Stimulated activated CD8-positive, alpha-beta memory T cell treated with anti-CD3 and anti-CD28 coated beads, Interleukin-12 subunit alpha, Interleukin-12 subunit beta, amount 100 ng/mL, for 1 hour (primary cell): Measurements from ENCODE around the gene ADCY5.

Source experiments
- DNase-seq: peaks from one replicate; pipeline ENCODE4 v3.0.0-alpha.2; 2020; ENCODE audit warnings: low read depth

The ADCY5 gene

GRCh38 chr3:123367467-123368154 lies 81.3 kb downstream of the ADCY5 start:
- DNase-seq = no peak

DNA sequence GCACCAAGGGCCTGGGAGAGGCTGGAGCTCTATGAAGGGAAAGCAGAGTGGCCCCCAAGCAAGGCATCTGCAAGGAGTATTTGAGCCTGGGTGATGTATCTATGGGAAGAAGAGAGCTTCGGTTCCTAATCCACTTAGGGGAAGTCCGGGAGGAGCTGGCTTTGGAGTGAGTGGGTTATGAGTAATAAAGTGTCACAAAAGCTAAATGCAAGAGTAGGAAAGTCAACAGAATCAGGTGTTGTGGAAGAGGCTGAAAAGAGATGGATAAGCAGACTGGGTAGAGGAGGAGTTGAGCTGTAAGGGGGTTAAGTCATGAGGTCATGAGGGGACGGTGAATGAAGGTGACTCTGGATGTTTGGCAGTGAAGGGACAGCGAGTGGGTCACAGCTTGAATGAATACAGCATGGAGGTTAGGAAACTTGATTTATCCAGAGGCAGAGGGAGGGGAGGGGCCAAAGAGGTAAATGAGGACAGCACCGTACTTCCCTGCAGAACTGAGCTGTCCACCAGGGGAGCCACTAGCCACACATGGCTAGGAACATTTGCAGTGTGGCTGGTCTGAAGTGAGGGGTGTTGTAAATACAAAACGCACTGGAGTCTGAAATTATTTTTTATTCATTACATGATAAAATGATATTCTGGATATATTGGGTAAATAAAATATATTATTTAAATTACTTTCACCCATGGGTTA lies 83.3 kb downstream of the ADCY5 start:
- no peak for DNase-seq

DNA sequence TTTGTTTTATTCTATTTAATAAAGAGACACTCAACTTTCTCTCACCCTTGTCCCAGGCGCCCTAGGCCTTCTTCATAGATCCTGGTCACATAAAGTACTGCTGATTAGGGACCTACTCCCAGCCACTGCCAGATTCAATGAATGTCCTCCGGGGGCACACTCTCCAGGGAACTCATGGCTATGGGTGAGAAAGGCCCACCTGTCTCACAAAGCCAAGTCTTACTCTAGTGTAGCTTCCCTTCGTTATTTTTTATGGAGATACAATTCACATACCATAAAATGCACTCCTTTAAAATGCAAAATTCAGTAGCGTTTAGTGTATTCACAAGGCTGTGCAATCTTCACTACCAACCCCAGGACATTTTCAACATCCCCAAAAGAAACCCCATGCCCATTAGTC lies 87.8 kb downstream of the ADCY5 start:
- no peak for DNase-seq

- DNase-seq = no peak
These were observed 91.6 kb downstream of the ADCY5 start for GRCh38 chr3:123357275-123357674.

DNA sequence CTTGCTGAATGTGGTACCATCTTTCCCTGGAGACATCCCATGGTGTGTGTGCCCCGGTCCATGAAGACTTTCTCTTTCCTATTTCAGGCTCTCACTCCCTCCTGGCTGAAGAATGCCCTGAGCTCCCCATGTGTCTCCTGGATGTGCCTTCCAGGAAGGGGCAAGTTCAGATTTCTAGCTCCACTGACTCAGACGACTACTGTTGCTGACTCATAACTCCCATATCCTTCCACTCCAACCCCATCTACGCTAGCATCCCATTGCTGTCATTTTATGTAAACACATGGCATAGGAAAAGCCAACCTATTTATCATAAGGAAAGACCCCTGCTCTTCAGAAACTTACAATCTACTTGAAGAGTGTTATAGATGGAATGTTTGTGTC lies 95.0 kb downstream of the ADCY5 start:
- no peak for DNase-seq

GRCh38 chr3:123353227-123353849 lies 95.6 kb downstream of the ADCY5 start:
- DNase-seq = no peak

DNA sequence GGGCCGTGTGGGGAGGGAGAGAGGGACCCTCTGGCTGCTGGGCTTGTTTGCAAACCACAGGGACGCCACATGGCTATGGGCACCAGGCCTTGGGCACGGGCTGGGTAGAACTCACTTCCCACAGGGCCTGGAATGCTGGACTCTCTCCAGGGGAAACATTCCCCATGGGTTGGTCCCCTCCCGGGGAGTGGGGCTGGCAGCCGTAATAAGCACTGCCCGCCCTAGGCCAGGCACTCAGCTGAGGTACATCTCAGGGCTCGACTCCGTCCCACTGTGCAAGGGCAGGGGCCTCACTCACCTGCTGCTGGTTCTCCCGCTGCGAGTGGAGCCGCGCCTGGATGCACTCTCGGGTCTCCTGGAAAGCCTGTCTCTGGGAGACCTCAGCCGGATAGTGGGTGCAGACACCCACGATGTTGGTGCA lies 96.7 kb downstream of the ADCY5 start:
- no peak for DNase-seq

GRCh38 chr3:123351501-123351900 lies 97.4 kb downstream of the ADCY5 start:
- no peak for DNase-seq

DNA sequence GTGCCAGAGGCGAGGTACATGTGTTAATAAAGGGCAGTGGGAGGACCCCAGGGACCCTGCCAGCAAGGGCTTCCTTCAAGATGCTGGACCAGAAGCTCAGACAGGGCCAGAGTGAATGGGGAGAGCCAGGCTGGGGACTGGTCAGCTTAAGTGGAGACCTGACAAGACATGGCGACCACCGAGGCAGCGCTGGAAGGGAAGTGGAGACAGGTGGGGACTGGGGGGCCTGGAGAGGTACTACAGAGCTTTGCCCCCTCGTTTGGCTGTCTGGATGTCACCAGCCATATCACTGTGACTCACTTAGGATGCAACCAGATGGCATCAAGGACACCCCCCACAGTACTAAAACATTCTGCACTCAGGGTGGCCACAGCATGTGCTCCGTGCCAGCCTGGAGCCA lies 97.9 kb downstream of the ADCY5 start:
- DNase-seq = no peak

DNA sequence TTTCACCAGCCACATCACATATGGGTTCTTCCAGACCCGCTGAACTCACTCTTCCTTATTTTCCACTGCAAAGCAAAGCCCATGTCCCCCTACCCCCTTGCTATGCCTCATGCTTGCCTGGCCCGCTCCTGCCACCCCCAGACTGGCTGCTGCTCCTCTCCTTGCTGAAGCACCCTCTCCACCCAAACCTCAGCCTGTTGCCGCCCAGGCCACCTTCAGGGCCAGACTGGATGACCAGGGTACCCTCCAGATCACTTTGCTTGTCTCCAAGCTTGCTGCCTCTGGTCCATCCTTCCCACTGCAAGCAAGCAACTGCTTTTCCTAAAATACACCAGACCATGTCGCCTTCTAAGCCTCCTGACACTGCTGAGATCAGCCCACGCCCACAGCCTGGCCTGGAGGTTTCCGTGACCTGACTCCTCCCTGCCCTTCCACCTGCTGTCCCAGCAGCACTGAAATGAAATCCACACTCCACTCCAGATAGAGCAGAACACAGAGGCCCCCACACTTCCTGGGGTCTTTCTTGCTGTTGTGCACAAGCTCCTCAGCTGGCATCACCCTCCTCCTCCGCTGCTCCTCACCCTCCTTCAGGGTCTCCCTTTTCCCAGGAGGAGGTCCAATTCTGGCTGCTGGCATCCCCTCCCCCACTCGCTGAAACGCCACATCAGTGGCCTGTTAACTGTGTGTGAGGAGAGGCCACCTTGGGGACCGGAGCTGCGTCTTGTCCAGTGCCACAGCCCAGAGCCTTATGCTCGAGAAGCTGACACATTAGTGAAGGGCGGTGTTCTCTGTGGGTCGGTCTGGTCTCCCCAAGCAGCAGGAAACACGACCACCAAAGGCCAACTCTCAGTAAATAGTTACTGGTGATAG lies 99.1 kb downstream of the ADCY5 start:
- DNase-seq = no peak

GRCh38 chr3:123349201-123349535 lies 99.7 kb downstream of the ADCY5 start:
- no peak for DNase-seq

- no peak for DNase-seq
These were observed 100.3 kb downstream of the ADCY5 start for GRCh38 chr3:123348471-123349200.

DNA sequence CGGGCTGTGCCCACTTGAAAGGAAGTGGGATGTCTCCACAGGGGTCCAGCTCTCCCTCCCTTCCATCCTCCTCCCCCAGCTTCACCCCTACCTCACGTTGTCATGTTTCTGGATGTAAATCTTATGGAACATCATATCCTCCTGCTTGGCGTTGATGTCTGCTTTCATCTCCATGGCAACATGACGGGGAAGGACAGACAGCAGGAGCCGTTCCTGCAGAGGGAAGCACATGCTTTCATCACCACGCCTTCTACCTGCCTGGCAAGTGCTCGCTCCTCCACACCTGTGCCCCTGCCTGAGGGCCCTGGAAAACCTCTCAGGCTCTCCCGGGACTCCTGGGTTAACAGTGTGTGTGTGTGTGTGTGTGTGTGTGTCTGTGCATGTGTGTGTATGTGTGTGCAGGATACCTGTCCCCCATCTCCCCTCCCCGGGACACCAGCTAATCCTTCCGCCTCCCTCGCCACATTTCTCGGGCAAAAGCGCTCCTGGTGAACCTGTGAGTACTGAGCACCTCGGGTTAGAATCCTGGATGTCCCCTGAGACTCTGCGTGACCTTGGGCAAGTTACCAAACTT lies 101.1 kb downstream of the ADCY5 start:
- DNase-seq = no peak

GRCh38 chr3:123347205-123347604 lies 101.7 kb downstream of the ADCY5 start:
- no peak for DNase-seq

DNA sequence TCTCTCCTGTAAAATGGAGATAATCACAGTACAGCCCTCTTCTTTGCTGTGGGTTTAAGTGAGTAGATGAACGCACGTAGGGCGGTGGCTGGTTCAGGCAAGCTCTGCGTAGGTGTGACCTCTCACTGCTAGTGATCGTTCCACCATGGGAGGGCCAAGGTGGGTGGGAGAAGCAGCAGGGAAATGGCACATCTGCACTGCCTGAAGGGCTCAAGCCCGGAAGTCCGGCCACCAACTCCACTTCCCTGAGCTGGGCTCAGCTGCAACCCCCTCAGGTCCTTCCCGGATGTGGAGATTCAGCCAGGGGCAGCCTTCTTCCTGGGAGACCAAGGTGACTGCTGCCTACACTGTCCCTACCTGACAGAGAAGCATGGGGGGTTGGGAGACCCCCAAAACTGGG lies 102.9 kb downstream of the ADCY5 start:
- DNase-seq = no peak

DNA sequence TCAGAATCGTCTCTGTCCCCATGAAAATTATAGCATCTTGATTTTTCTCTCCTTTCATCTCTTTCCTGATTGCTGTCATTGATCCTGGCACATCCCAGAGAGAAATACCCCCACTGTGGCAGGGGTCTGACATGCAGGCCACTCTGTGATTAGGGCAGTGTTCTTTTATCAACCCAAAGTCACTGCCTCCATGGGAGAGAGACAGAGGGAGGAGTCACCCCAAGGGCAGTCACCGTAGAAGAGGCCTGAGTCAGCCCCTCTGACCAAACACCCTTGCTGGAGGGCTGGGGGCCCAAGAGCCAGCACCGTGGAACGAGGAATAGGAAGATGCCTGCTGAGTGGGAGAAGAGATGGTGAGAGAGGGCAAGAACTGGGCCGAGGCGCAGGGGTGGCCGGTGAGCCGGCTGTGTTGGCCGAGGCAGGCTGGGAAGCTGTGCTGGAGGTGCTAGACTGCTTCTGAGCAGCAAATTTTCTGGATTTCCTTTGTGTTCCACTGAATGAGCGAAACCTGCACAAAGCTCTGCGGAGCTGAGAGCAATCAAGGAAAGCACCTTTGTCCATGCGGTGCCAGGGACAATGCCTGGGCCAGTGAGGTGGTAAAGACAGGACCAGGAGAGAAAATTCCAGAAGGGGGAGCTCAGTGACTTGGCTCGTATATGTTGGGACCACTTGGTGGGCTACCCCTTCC lies 103.8 kb downstream of the ADCY5 start:
- no peak for DNase-seq

DNA sequence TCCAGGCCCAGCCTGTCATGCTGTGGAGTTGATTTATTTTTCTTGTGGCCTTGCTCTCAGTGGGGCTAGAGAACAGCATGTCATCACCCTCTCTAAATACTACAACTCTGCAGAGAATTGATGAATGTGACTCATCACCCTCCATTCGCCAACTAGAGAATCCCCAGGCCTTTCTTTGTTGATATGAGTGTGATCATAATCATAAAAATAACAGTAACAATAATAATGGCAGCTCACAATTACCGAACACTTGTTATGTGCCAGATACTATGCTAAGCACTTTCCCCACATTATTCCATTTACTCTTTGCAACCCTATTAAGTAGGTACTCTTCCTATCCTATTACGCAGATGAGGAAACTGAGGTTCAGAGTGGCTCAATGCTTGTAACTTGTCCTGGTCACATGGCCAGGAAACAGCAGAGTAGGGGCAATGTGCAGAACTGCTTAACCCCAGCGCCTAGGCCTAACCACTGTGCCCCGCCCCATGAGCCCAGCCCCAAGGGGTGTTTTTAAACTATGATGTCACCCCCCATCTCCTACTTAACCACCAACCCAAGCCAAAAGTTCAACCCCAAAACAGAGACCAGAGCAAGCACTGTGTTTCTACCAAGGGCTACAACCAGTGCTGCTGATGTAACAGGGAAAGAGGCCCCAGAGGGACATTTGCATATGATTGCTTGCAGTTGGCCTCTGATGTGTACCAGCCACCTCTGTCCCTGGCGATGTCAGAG lies 104.5 kb downstream of the ADCY5 start:
- no peak for DNase-seq

DNA sequence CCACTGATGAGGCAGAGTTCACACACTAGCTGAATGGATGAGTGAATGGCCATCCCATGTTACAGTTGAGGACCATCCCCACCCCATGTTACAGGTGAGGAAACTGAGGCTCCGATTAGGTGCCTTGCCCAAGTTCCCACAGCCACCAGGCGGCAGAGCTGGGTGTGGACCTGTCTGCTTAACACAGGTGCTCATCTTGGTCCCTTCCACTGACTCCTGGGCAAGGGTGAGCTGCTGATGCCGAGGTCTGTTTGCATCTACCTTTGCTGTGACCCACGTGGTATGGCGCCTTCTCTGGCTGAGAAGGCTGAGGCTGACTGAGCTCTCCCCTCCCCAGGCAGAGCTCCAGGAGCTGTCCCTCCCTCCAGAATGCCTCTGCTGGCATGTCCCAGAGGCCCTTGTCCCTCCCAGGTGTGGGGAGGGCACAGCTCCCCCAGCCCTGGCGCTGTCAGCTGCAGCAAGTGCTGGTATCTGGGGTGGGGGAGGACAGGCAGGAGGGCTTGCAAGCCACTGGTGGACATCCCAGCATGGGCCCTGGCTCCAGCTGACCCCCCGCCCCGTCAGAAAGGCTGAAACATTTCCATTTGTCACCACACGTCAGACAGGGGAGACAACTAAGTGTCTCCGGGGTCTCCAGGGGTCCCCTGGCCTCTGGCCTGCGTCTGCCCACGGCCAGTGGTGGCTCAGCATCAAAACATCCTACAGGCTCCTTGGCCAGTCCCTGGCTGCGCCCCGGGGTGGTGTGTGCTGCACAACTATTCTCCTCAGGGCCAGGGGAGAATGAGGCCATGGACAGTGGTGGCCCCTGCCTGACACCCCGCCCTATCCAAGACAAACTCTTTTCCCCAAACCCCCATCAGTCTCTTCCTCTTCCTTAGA lies 105.4 kb downstream of the ADCY5 start:
- no peak for DNase-seq

DNA sequence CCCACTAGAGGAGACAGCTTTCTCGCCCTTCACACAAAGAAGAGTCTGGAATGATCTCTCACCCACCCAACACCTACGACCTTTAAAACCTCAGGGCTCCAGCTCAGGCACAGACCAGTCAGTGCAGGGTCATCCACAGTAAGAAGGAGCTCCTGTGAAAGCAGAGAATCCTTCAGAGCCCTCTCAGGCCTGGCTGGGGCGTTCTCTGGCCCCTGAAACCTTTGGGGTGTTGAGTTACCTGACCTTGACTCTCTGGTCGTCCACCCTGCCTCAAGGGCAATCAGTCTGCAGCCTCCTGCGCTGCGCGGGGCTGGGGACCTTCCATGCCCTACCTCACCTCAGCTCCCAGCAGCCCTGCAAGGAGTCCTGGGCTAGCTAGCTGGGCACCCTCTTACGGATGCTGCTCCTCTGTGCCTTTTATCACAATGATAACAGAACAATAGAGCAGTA lies 106.2 kb downstream of the ADCY5 start:
- DNase-seq = no peak
